ENCODE measurements around the gene NCR3LG1.

DNA sequence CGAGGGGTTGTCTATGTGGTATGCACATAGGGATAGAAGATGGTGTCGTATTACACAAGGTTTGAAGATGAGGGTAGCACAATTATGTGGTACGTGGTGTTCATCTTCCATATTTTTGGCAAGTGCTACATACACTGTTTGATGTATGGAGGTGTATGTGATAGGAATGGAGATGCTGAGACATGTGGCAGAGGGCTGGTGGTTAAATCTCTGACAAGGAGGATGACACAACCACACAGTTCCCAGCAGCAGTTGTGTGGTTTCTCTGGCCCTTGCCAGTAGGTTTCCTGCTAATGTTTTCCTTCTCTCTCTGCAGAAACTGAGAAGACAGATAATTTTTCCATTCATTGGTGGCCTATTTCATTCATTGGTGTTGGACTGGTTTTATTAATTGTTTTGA is 17.0 kb downstream of the NCR3LG1 start:
- TF ChIP-seq TEAD1 (CRISPR knock-in tag; IDR thresholded peaks at IDR 0.05) (no peak), FOXP1 (CRISPR knock-in tag; IDR thresholded peaks at IDR 0.05; ENCODE audit: borderline replicate concordance) (no peak), NR2C2 (CRISPR knock-in tag; IDR thresholded peaks at IDR 0.05) (no peak), NR3C1 (CRISPR knock-in tag; conservative IDR thresholded peaks at IDR 0.05; ENCODE audit: low read depth) (no peak), ZNF121 (CRISPR knock-in tag; IDR thresholded peaks at IDR 0.05) (no peak), FOXJ3 (CRISPR knock-in tag; IDR thresholded peaks at IDR 0.05; ENCODE audit: borderline replicate concordance) (no peak), TEAD4 (CRISPR knock-in tag; IDR thresholded peaks at IDR 0.05) (no peak)
- TF ChIP-seq, protein P1, sequence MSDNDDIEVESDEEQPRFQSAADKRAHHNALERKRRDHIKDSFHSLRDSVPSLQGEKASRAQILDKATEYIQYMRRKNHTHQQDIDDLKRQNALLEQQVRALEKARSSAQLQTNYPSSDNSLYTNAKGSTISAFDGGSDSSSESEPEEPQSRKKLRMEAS (CRISPR knock-in tag; IDR thresholded peaks at IDR 0.05) = no peak
- TF ChIP-seq, protein P2, sequence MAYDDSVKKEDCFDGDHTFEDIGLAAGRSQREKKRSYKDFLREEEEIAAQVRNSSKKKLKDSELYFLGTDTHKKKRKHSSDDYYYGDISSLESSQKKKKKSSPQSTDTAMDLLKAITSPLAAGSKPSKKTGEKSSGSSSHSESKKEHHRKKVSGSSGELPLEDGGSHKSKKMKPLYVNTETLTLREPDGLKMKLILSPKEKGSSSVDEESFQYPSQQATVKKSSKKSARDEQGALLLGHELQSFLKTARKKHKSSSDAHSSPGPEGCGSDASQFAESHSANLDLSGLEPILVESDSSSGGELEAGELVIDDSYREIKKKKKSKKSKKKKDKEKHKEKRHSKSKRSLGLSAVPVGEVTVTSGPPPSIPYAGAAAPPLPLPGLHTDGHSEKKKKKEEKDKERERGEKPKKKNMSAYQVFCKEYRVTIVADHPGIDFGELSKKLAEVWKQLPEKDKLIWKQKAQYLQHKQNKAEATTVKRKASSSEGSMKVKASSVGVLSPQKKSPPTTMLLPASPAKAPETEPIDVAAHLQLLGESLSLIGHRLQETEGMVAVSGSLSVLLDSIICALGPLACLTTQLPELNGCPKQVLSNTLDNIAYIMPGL (CRISPR knock-in tag; IDR thresholded peaks at IDR 0.05) = no peak
- TF ChIP-seq, protein P3, sequence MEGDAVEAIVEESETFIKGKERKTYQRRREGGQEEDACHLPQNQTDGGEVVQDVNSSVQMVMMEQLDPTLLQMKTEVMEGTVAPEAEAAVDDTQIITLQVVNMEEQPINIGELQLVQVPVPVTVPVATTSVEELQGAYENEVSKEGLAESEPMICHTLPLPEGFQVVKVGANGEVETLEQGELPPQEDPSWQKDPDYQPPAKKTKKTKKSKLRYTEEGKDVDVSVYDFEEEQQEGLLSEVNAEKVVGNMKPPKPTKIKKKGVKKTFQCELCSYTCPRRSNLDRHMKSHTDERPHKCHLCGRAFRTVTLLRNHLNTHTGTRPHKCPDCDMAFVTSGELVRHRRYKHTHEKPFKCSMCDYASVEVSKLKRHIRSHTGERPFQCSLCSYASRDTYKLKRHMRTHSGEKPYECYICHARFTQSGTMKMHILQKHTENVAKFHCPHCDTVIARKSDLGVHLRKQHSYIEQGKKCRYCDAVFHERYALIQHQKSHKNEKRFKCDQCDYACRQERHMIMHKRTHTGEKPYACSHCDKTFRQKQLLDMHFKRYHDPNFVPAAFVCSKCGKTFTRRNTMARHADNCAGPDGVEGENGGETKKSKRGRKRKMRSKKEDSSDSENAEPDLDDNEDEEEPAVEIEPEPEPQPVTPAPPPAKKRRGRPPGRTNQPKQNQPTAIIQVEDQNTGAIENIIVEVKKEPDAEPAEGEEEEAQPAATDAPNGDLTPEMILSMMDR (IDR thresholded peaks at IDR 0.05) = no peak
- TF ChIP-seq, protein P4, sequence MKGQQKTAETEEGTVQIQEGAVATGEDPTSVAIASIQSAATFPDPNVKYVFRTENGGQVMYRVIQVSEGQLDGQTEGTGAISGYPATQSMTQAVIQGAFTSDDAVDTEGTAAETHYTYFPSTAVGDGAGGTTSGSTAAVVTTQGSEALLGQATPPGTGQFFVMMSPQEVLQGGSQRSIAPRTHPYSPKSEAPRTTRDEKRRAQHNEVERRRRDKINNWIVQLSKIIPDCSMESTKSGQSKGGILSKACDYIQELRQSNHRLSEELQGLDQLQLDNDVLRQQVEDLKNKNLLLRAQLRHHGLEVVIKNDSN (CRISPR knock-in tag; IDR thresholded peaks at IDR 0.05) = no peak
